SK-N-SH (cell line): ENCODE measurements around the gene ZKSCAN2. TPM values are rescaled to one million over a fixed set of nuclear protein-coding genes. Genes with fewer than 3 reads are reported as not detected.

Source experiments
- CTCF ChIA-PET: fragments of 300-600, 350-600 bp; formaldehyde crosslinking; extraction: SDS; loops from one replicate; lab custom pipeline; 2021; lab: Yijun Ruan, JAX
- POLR2A ChIA-PET: fragments of 350-600 bp; sonication (Branson Sonifier 250); formaldehyde crosslinking; extraction: SDS; loops from one replicate; lab custom pipeline; 2020; ENCODE audit warnings: antibody characterized with exemption, inconsistent platforms; lab: Yijun Ruan, JAX
- DNase-seq: peaks from one replicate; pipeline ENCODE4 v3.0.0; 2012
- H2AFZ ChIP-seq: fragments of 200-600 bp; sonication (generic); 2 replicates; pipeline ENCODE4 v1.8.1; 2016; ENCODE audit warnings: antibody characterized with exemption, mild to moderate bottlenecking, low read depth
- H3F3A ChIP-seq: fragments of 200-600 bp; sonication (generic); replicated peaks from 2 replicates; pipeline ENCODE3; 2016; ENCODE audit warnings: antibody characterized with exemption, mild to moderate bottlenecking; ENCODE audit not compliant: insufficient read depth
- H3K27ac ChIP-seq, 2 experiments: fragments of 200-500 bp in 1 of 2; fragments of 200-600 bp in 1 of 2; sonication (Bioruptor generic) in 1 of 2; sonication (generic), shearing (Covaris generic) in 1 of 2; 2 replicates each; pipeline versions ENCODE4 v1.5.1 to v1.6.1; 2014 to 2016; ENCODE audit warnings: low read depth in 2 of 2, inconsistent platforms in 1 of 2, low read length in 1 of 2, mild to moderate bottlenecking in 1 of 2, mixed read lengths in 1 of 2
- H3K27me3 ChIP-seq: fragments of 200-600 bp; sonication (generic), shearing (Covaris generic); 2 replicates; pipeline ENCODE4 v1.6.1; 2016; ENCODE audit warnings: mixed run types; ENCODE audit not compliant: insufficient read depth
- H3K36me3 ChIP-seq, 2 experiments: fragments of 200-500 bp in 1 of 2; fragments of 200-600 bp in 1 of 2; sonication (Bioruptor generic) in 1 of 2; sonication (generic) in 1 of 2; replicated peaks in 1 of 2; 2 replicates each; pipeline versions ENCODE3 to v1.5.1; 2014 to 2016; ENCODE audit warnings: low read length in 1 of 2, mild to moderate bottlenecking in 1 of 2; ENCODE audit not compliant: insufficient read depth in 2 of 2, control insufficient read depth in 1 of 2
- H3K4me1 ChIP-seq, 2 experiments: fragments of 200-500 bp in 1 of 2; fragments of 200-600 bp in 1 of 2; sonication (Bioruptor generic) in 1 of 2; sonication (generic), shearing (Covaris generic) in 1 of 2; 2 replicates each; pipeline versions ENCODE4 v1.5.1 to v1.6.1; 2014 to 2016; ENCODE audit warnings: low read depth in 1 of 2, low read length in 1 of 2, mixed run types in 1 of 2; ENCODE audit not compliant: insufficient read depth in 2 of 2, control insufficient read depth in 1 of 2
- H3K4me2 ChIP-seq: fragments of 200-600 bp; sonication (generic), shearing (Covaris generic); 2 replicates; pipeline ENCODE4 v1.6.1; 2017; ENCODE audit warnings: mixed run types
- H3K4me3 ChIP-seq, 2 experiments: fragments of 200-500 bp in 1 of 2; fragments of 200-600 bp in 1 of 2; sonication (Bioruptor generic) in 1 of 2; sonication (generic), shearing (Covaris generic) in 1 of 2; 2 replicates each; pipeline versions ENCODE4 v1.5.1 to v1.8.1; 2014 to 2016; ENCODE audit warnings: low read depth in 2 of 2, inconsistent platforms in 1 of 2, low read length in 1 of 2, mild to moderate bottlenecking in 1 of 2, mixed read lengths in 1 of 2, moderate library complexity in 1 of 2
- H3K79me2 ChIP-seq: fragments of 200-600 bp; sonication (generic); 2 replicates; pipeline ENCODE4 v1.8.1; 2017; ENCODE audit warnings: mild to moderate bottlenecking; ENCODE audit not compliant: insufficient read depth
- H3K9ac ChIP-seq: fragments of 200-600 bp; sonication (generic); 2 replicates; pipeline ENCODE4 v1.6.1; 2017; ENCODE audit warnings: mixed run types
- H3K9me2 ChIP-seq: fragments of 200-600 bp; sonication (generic); 2 replicates; pipeline ENCODE4 v1.6.1; 2017; ENCODE audit warnings: mixed run types
- H3K9me3 ChIP-seq: fragments of 200-600 bp; sonication (generic); 2 replicates; pipeline ENCODE4 v1.6.1; 2017; ENCODE audit warnings: mixed run types, mild to moderate bottlenecking, moderate library complexity
- H4K20me1 ChIP-seq: fragments of 200-600 bp; sonication (generic); 2 replicates; pipeline ENCODE4 v1.6.1; 2017; ENCODE audit warnings: mild to moderate bottlenecking, mixed run types; ENCODE audit not compliant: insufficient read depth
- CHD2 ChIP-seq: fragments of 150-350 bp; IDR thresholded peaks from 2 replicates; pipeline ENCODE4 v1.6.1; 2018; ENCODE audit warnings: low read length; ENCODE audit not compliant: partially characterized antibody
- EP300 ChIP-seq, 2 experiments: IDR thresholded peaks; 2 replicates each; pipeline versions ENCODE4 v1.4.0 to v1.6.1; 2012; ENCODE audit warnings: borderline replicate concordance in 1 of 2, low read depth in 1 of 2, low read length in 1 of 2
- EZH2phosphoT487 ChIP-seq: fragments of 200-600 bp; sonication (generic); IDR thresholded peaks from 2 replicates; pipeline ENCODE4 v1.6.1; 2017; ENCODE audit warnings: low read depth, mixed run types, mild to moderate bottlenecking, antibody characterized with exemption, moderate library complexity, borderline replicate concordance
- FOXJ3 ChIP-seq: sonication (generic); formaldehyde crosslinking; IDR thresholded peaks from 2 replicates; pipeline ENCODE4 v1.5.1; 2020; ENCODE audit warnings: mild to moderate bottlenecking, missing genetic modification reagents
- FOXM1 ChIP-seq: IDR thresholded peaks from 2 replicates; pipeline ENCODE4 v1.4.0; 2012; ENCODE audit warnings: low read depth, mild to moderate bottlenecking
- GABPA ChIP-seq: IDR thresholded peaks from 2 replicates; pipeline ENCODE4 v1.4.0; 2012; ENCODE audit warnings: low read depth, mild to moderate bottlenecking
- MEF2A ChIP-seq: IDR thresholded peaks from 2 replicates; pipeline ENCODE4 v1.4.0; 2012; ENCODE audit warnings: low read depth, borderline replicate concordance
- MXI1 ChIP-seq: IDR thresholded peaks from 2 replicates; pipeline ENCODE4 v1.6.1; 2012; ENCODE audit warnings: mild to moderate bottlenecking, low read depth, low read length, improper control_type of control experiment
- NFIC ChIP-seq: IDR thresholded peaks from 2 replicates; pipeline ENCODE4 v1.4.0; 2012; ENCODE audit warnings: borderline replicate concordance
- POLR2AphosphoS5 ChIP-seq: IDR thresholded peaks from 2 replicates; pipeline ENCODE4 v1.6.1; 2012; ENCODE audit warnings: low read depth, low read length
- RCOR1 ChIP-seq: fragments of 150-350 bp; IDR thresholded peaks from 2 replicates; pipeline ENCODE4 v1.6.1; 2017; ENCODE audit warnings: antibody characterized with exemption, low read length
- RXRA ChIP-seq: IDR thresholded peaks from 2 replicates; pipeline ENCODE4 v1.4.0; 2012; ENCODE audit warnings: low read depth, mild to moderate bottlenecking, borderline replicate concordance
- SIN3A ChIP-seq: IDR thresholded peaks from 2 replicates; pipeline ENCODE4 v1.6.1; 2012; ENCODE audit warnings: low read depth, mild to moderate bottlenecking, low read length, moderate library complexity, borderline replicate concordance
- WGBS: methylation state at CpG from one replicate; pipeline ENCODE4 v1.1.6; 2017; ENCODE audit warnings: low lambda C conversion rate; 5-methylcytosine and 5-hydroxymethylcytosine counted together
- polyA plus RNA-seq, 3 experiments: library from polyadenylated mRNA; depleted of rRNA; stranded (reverse); fragments of >200 nt; gene quantifications; 2 replicates each; pipeline ENCODE4 v1.2.3, GENCODE V29; 2012
- TF ChIP-seq, protein P1 (sequence below): IDR thresholded peaks from 2 replicates; pipeline ENCODE4 v1.4.0; 2012; ENCODE audit warnings: low read depth, borderline replicate concordance
- TF ChIP-seq, protein P2 (sequence below): IDR thresholded peaks from 2 replicates; pipeline ENCODE4 v1.6.1; 2012; ENCODE audit warnings: mild to moderate bottlenecking, low read depth, low read length, moderate library complexity
- TF ChIP-seq, protein P3 (sequence below): IDR thresholded peaks from 2 replicates; pipeline ENCODE4 v1.4.0; 2012; ENCODE audit warnings: low read depth, borderline replicate concordance
- TF ChIP-seq, protein P4 (sequence below): fragments of 150-350 bp; IDR thresholded peaks from 2 replicates; pipeline ENCODE4 v1.6.1; 2017; ENCODE audit warnings: antibody characterized with exemption, low read length, low read depth, borderline replicate concordance

Gene ZKSCAN2
- polyA plus RNA-seq, 1 of the 3 experiments (the other 2 are of a cell fraction) = 1.6 TPM

DNA sequence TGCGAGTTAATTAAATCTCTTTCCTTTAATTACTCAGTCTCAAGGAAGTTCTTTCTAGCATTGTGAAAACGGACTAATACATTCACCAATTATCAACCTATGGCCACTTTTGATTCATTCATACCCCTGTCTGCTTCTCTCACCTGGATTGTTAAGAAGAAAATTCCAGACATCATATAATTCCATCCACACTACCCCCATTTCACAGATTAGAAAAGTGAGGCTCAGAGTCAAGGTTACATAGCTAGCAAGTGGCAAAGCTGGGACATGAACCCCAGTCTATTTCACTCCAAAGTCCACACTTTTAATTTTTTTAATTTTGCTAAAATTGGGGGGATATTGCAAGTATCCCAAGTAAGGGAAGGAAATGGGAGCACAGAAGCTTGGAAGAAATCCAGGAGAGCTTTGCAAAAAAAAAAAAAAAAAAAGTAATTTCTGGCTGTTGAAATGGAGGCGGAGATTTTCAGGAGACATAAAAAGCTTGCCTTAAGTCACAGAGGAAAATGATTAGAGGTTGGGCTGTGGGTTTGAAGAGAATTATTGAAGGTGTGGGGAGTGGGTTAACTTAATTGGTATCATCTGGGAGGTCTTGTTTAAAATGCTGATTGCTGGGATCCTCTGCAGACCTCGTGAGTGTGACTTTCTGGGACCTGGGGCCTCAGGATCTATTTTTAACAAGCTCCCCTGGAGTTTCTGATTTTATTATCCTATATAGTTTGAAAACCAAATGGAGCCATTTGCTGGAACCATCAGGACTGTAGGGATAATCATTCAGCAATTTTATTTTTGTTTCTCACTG, 42.3 kb upstream of the ZKSCAN2 start:
- Histone ChIP-seq H3K4me1 (peaks cover 0 to 2% of the 10 kb centered on the region in 2 experiments; a peak in 1 of 4 replicates), H3K27me3 (no peaks in the 10 kb centered on the region), H3F3A (no peaks in the 10 kb centered on the region), H3K4me3 (no peak overlapping the region), H4K20me1 (no peaks in the 10 kb centered on the region), H3K9ac (no peak overlapping the region), H3K9me3 (no peaks in the 10 kb centered on the region)
- POLR2A ChIA-PET = no interaction called here
- CTCF ChIA-PET = interaction anchor here (1.1 kb wide), 1 partner anchor 24 kb away, joined by 3 read pairs; no protein-coding TSS in a partner anchor
- no peak for TF ChIP-seq POLR2AphosphoS5
- no peak for TF ChIP-seq EZH2phosphoT487
- no peak for TF ChIP-seq MXI1
- TF ChIP-seq RXRA = no peak
- no peak for TF ChIP-seq SIN3A
- TF ChIP-seq EP300 (IDR thresholded peaks at IDR 0.05; ENCODE audit: borderline replicate concordance in 1 of 2, low read depth in 1 of 2, low read length in 1 of 2) = no peak
- TF ChIP-seq, protein P1, sequence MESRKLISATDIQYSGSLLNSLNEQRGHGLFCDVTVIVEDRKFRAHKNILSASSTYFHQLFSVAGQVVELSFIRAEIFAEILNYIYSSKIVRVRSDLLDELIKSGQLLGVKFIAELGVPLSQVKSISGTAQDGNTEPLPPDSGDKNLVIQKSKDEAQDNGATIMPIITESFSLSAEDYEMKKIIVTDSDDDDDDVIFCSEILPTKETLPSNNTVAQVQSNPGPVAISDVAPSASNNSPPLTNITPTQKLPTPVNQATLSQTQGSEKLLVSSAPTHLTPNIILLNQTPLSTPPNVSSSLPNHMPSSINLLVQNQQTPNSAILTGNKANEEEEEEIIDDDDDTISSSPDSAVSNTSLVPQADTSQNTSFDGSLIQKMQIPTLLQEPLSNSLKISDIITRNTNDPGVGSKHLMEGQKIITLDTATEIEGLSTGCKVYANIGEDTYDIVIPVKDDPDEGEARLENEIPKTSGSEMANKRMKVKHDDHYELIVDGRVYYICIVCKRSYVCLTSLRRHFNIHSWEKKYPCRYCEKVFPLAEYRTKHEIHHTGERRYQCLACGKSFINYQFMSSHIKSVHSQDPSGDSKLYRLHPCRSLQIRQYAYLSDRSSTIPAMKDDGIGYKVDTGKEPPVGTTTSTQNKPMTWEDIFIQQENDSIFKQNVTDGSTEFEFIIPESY = no peak
- TF ChIP-seq GABPA = no peak
- TF ChIP-seq CHD2 = no peak
- no peak for TF ChIP-seq NFIC
- no peak for TF ChIP-seq FOXM1
- no peak for TF ChIP-seq FOXJ3 (CRISPR knock-in tag)
- no peak for TF ChIP-seq RCOR1
- TF ChIP-seq, protein P2, sequence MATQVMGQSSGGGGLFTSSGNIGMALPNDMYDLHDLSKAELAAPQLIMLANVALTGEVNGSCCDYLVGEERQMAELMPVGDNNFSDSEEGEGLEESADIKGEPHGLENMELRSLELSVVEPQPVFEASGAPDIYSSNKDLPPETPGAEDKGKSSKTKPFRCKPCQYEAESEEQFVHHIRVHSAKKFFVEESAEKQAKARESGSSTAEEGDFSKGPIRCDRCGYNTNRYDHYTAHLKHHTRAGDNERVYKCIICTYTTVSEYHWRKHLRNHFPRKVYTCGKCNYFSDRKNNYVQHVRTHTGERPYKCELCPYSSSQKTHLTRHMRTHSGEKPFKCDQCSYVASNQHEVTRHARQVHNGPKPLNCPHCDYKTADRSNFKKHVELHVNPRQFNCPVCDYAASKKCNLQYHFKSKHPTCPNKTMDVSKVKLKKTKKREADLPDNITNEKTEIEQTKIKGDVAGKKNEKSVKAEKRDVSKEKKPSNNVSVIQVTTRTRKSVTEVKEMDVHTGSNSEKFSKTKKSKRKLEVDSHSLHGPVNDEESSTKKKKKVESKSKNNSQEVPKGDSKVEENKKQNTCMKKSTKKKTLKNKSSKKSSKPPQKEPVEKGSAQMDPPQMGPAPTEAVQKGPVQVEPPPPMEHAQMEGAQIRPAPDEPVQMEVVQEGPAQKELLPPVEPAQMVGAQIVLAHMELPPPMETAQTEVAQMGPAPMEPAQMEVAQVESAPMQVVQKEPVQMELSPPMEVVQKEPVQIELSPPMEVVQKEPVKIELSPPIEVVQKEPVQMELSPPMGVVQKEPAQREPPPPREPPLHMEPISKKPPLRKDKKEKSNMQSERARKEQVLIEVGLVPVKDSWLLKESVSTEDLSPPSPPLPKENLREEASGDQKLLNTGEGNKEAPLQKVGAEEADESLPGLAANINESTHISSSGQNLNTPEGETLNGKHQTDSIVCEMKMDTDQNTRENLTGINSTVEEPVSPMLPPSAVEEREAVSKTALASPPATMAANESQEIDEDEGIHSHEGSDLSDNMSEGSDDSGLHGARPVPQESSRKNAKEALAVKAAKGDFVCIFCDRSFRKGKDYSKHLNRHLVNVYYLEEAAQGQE = no peak
- TF ChIP-seq, protein P3, sequence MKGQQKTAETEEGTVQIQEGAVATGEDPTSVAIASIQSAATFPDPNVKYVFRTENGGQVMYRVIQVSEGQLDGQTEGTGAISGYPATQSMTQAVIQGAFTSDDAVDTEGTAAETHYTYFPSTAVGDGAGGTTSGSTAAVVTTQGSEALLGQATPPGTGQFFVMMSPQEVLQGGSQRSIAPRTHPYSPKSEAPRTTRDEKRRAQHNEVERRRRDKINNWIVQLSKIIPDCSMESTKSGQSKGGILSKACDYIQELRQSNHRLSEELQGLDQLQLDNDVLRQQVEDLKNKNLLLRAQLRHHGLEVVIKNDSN = no peak
- TF ChIP-seq, protein P4, sequence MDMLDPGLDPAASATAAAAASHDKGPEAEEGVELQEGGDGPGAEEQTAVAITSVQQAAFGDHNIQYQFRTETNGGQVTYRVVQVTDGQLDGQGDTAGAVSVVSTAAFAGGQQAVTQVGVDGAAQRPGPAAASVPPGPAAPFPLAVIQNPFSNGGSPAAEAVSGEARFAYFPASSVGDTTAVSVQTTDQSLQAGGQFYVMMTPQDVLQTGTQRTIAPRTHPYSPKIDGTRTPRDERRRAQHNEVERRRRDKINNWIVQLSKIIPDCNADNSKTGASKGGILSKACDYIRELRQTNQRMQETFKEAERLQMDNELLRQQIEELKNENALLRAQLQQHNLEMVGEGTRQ = no peak
- TF ChIP-seq MEF2A = no peak
- TF ChIP-seq, all 33 proteins: peak for 0
- no peak overlapping the region for H2AFZ ChIP-seq
- H3K79me2 ChIP-seq = no peaks in the 10 kb centered on the region
- H3K4me2 ChIP-seq = no peak overlapping the region
- no peak overlapping the region for H3K27ac ChIP-seq
- no peak for DNase-seq
- no peaks in the 10 kb centered on the region for H3K36me3 ChIP-seq
- H3K9me2 ChIP-seq = no peaks in the 10 kb centered on the region
- 33% methylated on average over 4 of the region's 4 CpGs for WGBS
